Sigmoid colon (tissue), 7 donors: Measurements from ENCODE around the gene APBB2. TPM values are rescaled to one million over a fixed set of nuclear protein-coding genes. Genes with fewer than 3 reads are reported as not detected.

Experiments used
- DNase-seq: peaks from one replicate; pipeline ENCODE4 v3.0.0-alpha.2; 2019
- H3K27ac ChIP-seq, 4 donors: fragments of 200-600 bp; sonication (generic); one replicate each; pipeline ENCODE4 v1.5.1; 2016 to 2019; ENCODE audit warnings: mild to moderate bottlenecking in 1 of 4
- H3K27me3 ChIP-seq, 3 donors: fragments of 200-600 bp; sonication (generic); one replicate each; pipeline ENCODE4 v1.5.1; 2019; ENCODE audit warnings: mild to moderate bottlenecking in 1 of 3
- H3K36me3 ChIP-seq, 4 donors: fragments of 200-600 bp; sonication (generic); one replicate each; pipeline ENCODE4 v1.5.1; 2016 to 2019
- H3K4me1 ChIP-seq, 4 donors: fragments of 200-600 bp; sonication (generic); one replicate each; pipeline ENCODE4 v1.5.1; 2017 to 2019
- H3K4me3 ChIP-seq, 4 donors: fragments of 200-600 bp; sonication (generic); one replicate each; pipeline ENCODE4 v1.5.1; 2017 to 2019; ENCODE audit warnings: mild to moderate bottlenecking in 2 of 4, moderate library complexity in 1 of 4
- H3K9me3 ChIP-seq, 4 donors: fragments of 200-600 bp in 3 of 4; sonication (generic) in 3 of 4; one replicate each; pipeline versions ENCODE4 v1.5.1 to v1.6.1; 2013 to 2019
- EP300 ChIP-seq, 4 donors: sonication (generic); formaldehyde crosslinking; IDR thresholded peaks; one replicate each; pipeline ENCODE4 v1.6.1; 2017; ENCODE audit warnings: antibody characterized with exemption in 4 of 4
- POLR2A ChIP-seq, 2 donors: fragments of 450-650 bp; IDR thresholded peaks; one replicate each; pipeline ENCODE4 v1.6.1; 2016; ENCODE audit warnings: antibody characterized with exemption in 2 of 2, mild to moderate bottlenecking in 2 of 2, moderate library complexity in 2 of 2
- POLR2AphosphoS5 ChIP-seq, 4 donors: sonication (generic); formaldehyde crosslinking; IDR thresholded peaks; one replicate each; pipeline ENCODE4 v1.6.1; 2017; ENCODE audit warnings: antibody characterized with exemption in 4 of 4
- WGBS, 2 donors: extraction: QIAGEN DNeasy Blood & Tissue Kit; methylation state at CpG; one replicate each; pipeline ENCODE4 v1.1.7; 2013; 5-methylcytosine and 5-hydroxymethylcytosine counted together
- intact Hi-C: fragments of 100-400 bp; cut with DNase I; formaldehyde crosslinking; loops from one replicate; pipeline ENCODE4 v1.15.1; 2023
- polyA plus RNA-seq, 3 donors: library from polyadenylated mRNA; stranded (reverse); fragments of 200-250 nt; gene quantifications; one replicate each; pipeline ENCODE4 v1.2.3, GENCODE V29; 2013
- total RNA-seq, 4 donors: library from RNA; depleted of rRNA; stranded (reverse); fragments of >200 nt; gene quantifications; one replicate each; pipeline ENCODE4 v1.1.0, GENCODE V29; 2016
- TF ChIP-seq, protein P1 (sequence below), 4 experiments: fragments of 450-650 bp in 3 of 4; fragments of 200-600 bp in 1 of 4; IDR thresholded peaks; one replicate each; pipeline ENCODE4 v1.5.1; 2016 to 2019; ENCODE audit warnings: antibody characterized with exemption in 4 of 4, mild to moderate bottlenecking in 3 of 4, moderate library complexity in 2 of 4
- donor health status: healthy with polysubstance abuse.
- donor health status: Bipolar disorder and iron deficiency.
- donor health status: healthy.

The APBB2 gene
- total and polyA plus RNA-seq, 7 donors: 7.8 to 108 (median 69.1) TPM

GRCh38 chr4:41142376-41143310 lies 71.7 kb downstream of the APBB2 start:
- DNase-seq: peak; percentile 79
- Histone ChIP-seq H3K27ac (peak overlapping the region; percentile 82 to 89 (median 87)), H3K36me3 (no peaks in the 10 kb centered on the region), H3K4me3 (peak overlapping the region in 2 of 4 donors; percentile 17 to 21), H3K9me3 (no peaks in the 10 kb centered on the region), H3K27me3 (no peaks in the 10 kb centered on the region), H3K4me1 (peaks cover 0 to 68% (median 62%) of the 10 kb centered on the region in 4 donors)
- WGBS, 2 donors: 60% methylated on average over 10 of the region's 10 CpGs
- intact Hi-C loops: loop anchor here (5.0 to 10.0 kb wide), 3 partner anchors 70 to 158 kb away; partner anchors contain the start of gene APBB2
- TF ChIP-seq, protein P1, sequence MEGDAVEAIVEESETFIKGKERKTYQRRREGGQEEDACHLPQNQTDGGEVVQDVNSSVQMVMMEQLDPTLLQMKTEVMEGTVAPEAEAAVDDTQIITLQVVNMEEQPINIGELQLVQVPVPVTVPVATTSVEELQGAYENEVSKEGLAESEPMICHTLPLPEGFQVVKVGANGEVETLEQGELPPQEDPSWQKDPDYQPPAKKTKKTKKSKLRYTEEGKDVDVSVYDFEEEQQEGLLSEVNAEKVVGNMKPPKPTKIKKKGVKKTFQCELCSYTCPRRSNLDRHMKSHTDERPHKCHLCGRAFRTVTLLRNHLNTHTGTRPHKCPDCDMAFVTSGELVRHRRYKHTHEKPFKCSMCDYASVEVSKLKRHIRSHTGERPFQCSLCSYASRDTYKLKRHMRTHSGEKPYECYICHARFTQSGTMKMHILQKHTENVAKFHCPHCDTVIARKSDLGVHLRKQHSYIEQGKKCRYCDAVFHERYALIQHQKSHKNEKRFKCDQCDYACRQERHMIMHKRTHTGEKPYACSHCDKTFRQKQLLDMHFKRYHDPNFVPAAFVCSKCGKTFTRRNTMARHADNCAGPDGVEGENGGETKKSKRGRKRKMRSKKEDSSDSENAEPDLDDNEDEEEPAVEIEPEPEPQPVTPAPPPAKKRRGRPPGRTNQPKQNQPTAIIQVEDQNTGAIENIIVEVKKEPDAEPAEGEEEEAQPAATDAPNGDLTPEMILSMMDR (IDR thresholded peaks at IDR 0.05): no peak
- TF ChIP-seq POLR2AphosphoS5 (IDR thresholded peaks at IDR 0.05): no peak
- TF ChIP-seq EP300 (IDR thresholded peaks at IDR 0.05): no peak
- TF ChIP-seq POLR2A (IDR thresholded peaks at IDR 0.05): no peak

DNA sequence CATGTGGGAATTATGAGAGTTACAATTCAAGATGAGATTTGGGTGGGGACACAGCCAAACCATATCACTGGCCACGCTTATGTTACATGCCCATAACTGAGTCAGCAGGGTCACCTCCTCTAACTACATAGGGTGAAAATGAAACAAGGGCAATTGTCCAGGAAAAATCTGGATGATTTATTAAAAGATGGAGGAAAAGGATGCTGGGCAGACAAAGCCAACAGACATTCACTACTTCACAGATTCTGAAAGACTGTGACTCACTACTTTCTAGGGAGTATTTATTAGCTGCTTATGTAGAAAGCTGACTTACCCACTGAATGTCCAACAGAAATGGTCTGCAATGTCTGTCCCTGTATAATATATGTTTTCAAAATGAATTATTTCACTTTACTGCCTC lies 72.4 kb downstream of the APBB2 start:
- Histone ChIP-seq H3K4me1 (peaks cover 0 to 62% (median 57%) of the 10 kb centered on the region in 4 donors), H3K9me3 (no peaks in the 10 kb centered on the region), H3K4me3 (no peak overlapping the region), H3K27me3 (no peaks in the 10 kb centered on the region), H3K27ac (peak overlapping the region; percentile 82 to 89 (median 87)), H3K36me3 (no peaks in the 10 kb centered on the region)
- intact Hi-C loops: loop anchor here (5.0 to 10.0 kb wide), 3 partner anchors 70 to 157 kb away; partner anchors contain the start of gene APBB2
- WGBS, 2 donors: 75 to 78% methylated on average over 1 of the region's 1 CpG
- TF ChIP-seq POLR2AphosphoS5 (IDR thresholded peaks at IDR 0.05) (peak in 3 of 4 donors; percentile 26 to 66 (median 34)), POLR2A (IDR thresholded peaks at IDR 0.05) (no peak)
- DNase-seq: no peak

DNA sequence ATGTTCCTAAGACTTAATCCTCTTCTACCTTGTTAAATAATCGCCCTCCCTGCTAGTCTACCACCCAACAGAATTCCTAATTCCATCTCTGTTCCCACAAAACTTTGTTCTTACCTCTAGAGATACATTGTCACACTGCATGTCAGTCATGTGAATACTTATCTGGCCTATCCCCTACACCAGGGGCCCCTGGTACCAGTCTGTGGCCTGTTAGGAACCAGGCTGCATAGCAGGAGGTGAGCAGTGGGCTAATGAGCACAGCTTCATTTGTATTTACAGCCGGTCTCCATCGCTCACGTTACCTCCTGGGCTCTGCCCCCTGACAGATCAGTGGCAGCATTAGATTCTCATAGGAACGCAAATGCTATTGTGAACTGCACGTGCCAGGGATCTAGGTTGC lies 73.9 kb downstream of the APBB2 start:
- H3K4me3 ChIP-seq: no peak overlapping the region
- H3K27ac ChIP-seq: peak overlapping the region in 2 of 4 donors; percentile 15 to 89
- TF ChIP-seq, protein P1 (IDR thresholded peaks at IDR 0.05): no peak
- TF ChIP-seq POLR2A (IDR thresholded peaks at IDR 0.05) (no peak), POLR2AphosphoS5 (IDR thresholded peaks at IDR 0.05) (no peak), EP300 (IDR thresholded peaks at IDR 0.05) (no peak)
- peaks cover 0 to 58% (median 50%) of the 10 kb centered on the region in 4 donors for H3K4me1 ChIP-seq
- no peak for DNase-seq
- no peaks in the 10 kb centered on the region for H3K27me3 ChIP-seq
- intact Hi-C loops: loop anchor here (5.0 to 10.0 kb wide), 3 partner anchors 72 to 156 kb away; partner anchors contain the start of gene APBB2
- no peaks in the 10 kb centered on the region for H3K36me3 ChIP-seq
- 94 to 98% methylated on average over 6 of the region's 6 CpGs for WGBS, 2 donors
- no peaks in the 10 kb centered on the region for H3K9me3 ChIP-seq

GRCh38 chr4:41137879-41138278 lies 76.5 kb downstream of the APBB2 start:
- intact Hi-C loops: no loop called here
- TF ChIP-seq, protein P1 (IDR thresholded peaks at IDR 0.05): no peak
- TF ChIP-seq POLR2AphosphoS5 (IDR thresholded peaks at IDR 0.05): no peak
- TF ChIP-seq EP300 (IDR thresholded peaks at IDR 0.05): no peak
- no peak for TF ChIP-seq POLR2A (IDR thresholded peaks at IDR 0.05)
- no peaks in the 10 kb centered on the region for H3K9me3 ChIP-seq
- no peaks in the 10 kb centered on the region for H3K36me3 ChIP-seq
- H3K4me1 ChIP-seq: peaks cover 0 to 56% (median 37%) of the 10 kb centered on the region in 4 donors
- H3K27ac ChIP-seq: no peak overlapping the region
- DNase-seq: no peak
- H3K27me3 ChIP-seq: no peaks in the 10 kb centered on the region
- no peak overlapping the region for H3K4me3 ChIP-seq
- WGBS, 2 donors: 83 to 98% methylated on average over 7 of the region's 7 CpGs

DNA sequence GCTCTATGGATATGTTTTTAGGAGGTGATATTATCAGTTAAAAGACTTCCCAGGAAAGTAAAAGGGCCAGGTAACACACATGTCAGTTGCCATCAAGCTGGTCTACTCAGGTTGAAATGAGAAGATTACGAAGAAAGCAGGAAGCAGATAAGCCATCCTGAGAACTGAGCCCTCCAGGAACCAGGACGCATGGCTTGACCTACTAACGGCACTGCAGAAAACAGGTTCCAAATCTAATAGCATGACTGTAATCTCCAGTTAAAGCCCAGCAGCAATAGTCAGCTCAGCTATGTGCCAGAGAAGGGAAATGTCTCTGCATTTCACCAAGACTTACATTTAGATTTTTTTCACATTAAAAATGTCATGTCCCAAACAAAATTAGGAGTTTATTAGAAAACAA lies 77.9 kb downstream of the APBB2 start:
- H3K27ac ChIP-seq: no peak overlapping the region
- intact Hi-C loops: no loop called here
- no peaks in the 10 kb centered on the region for H3K9me3 ChIP-seq
- DNase-seq: no peak
- H3K27me3 ChIP-seq: no peaks in the 10 kb centered on the region
- WGBS, 2 donors: 49 to 72% methylated on average over 3 of the region's 3 CpGs
- H3K36me3 ChIP-seq: no peaks in the 10 kb centered on the region
- TF ChIP-seq POLR2AphosphoS5 (IDR thresholded peaks at IDR 0.05) (no peak), POLR2A (IDR thresholded peaks at IDR 0.05) (no peak), EP300 (IDR thresholded peaks at IDR 0.05) (no peak)
- TF ChIP-seq, protein P1 (IDR thresholded peaks at IDR 0.05): no peak
- no peak overlapping the region for H3K4me3 ChIP-seq
- H3K4me1 ChIP-seq: peaks cover 0 to 43% (median 23%) of the 10 kb centered on the region in 4 donors
